Neural cell (in vitro differentiated cells): ENCODE measurements around the gene NFIA. TPM values are rescaled to one million over a fixed set of nuclear protein-coding genes. Genes with fewer than 3 reads are reported as not detected.

ENCODE experiments used
- H2AFZ ChIP-seq: fragments of 200-600, 300-800 bp; sonication (generic), shearing (Covaris generic); 2 replicates; pipeline ENCODE4 v1.6.0; 2014; ENCODE audit warnings: low read depth, mild to moderate bottlenecking, antibody characterized with exemption, low read length, moderate library complexity
- H3F3A ChIP-seq: fragments of 200-600 bp; shearing (Covaris generic); 2 replicates; pipeline ENCODE4 v1.6.1; 2016; ENCODE audit warnings: mild to moderate bottlenecking, moderate library complexity, mixed read lengths, antibody characterized with exemption, low read length; ENCODE audit not compliant: insufficient read depth, poor library complexity, severe bottlenecking
- H3K27ac ChIP-seq: fragments of 200-600, 300-800 bp; sonication (generic), shearing (Covaris generic); 2 replicates; pipeline ENCODE4 v1.5.1; 2014; ENCODE audit warnings: mild to moderate bottlenecking, low read length, moderate library complexity
- H3K27me3 ChIP-seq: fragments of 300-800, 200-600 bp; sonication (generic), shearing (Covaris generic); 2 replicates; pipeline ENCODE4 v1.6.0; 2014; ENCODE audit warnings: mild to moderate bottlenecking, low read depth, low read length, moderate library complexity; ENCODE audit not compliant: insufficient read depth
- H3K36me3 ChIP-seq: fragments of 300-800, 200-600 bp; sonication (generic), shearing (Covaris generic); 2 replicates; pipeline ENCODE4 v1.5.1; 2014; ENCODE audit warnings: mild to moderate bottlenecking, antibody characterized with exemption, low read length, moderate library complexity; ENCODE audit not compliant: insufficient read depth
- H3K4me2 ChIP-seq: fragments of 300-800, 200-600 bp; sonication (generic), shearing (Covaris generic); 2 replicates; pipeline ENCODE4 v1.6.0; 2014; ENCODE audit warnings: mild to moderate bottlenecking, low read length
- H3K4me3 ChIP-seq: fragments of 300-800, 200-600 bp; sonication (generic), shearing (Covaris generic); 2 replicates; pipeline ENCODE4 v1.5.1; 2014; ENCODE audit warnings: mild to moderate bottlenecking, low read length, moderate library complexity
- H3K79me2 ChIP-seq: fragments of 200-600 bp; shearing (Covaris generic); replicated peaks from 2 replicates; pipeline ENCODE4 v1.6.0; 2014; ENCODE audit warnings: mild to moderate bottlenecking, low read length, moderate library complexity; ENCODE audit not compliant: insufficient read depth
- H3K9ac ChIP-seq: fragments of 300-800, 200-600 bp; sonication (generic), shearing (Covaris generic); 2 replicates; pipeline ENCODE4 v1.6.1; 2016; ENCODE audit warnings: mild to moderate bottlenecking, low read length, mixed read lengths
- H3K9me2 ChIP-seq: fragments of 200-600 bp; shearing (Covaris generic); 2 replicates; pipeline ENCODE4 v1.6.1; 2016; ENCODE audit warnings: mild to moderate bottlenecking, low read length, mixed read lengths; ENCODE audit not compliant: insufficient read depth
- H3K9me3 ChIP-seq: fragments of 200-600, 300-800 bp; sonication (generic), shearing (Covaris generic); 2 replicates; pipeline ENCODE4 v1.6.1; 2016; ENCODE audit warnings: mild to moderate bottlenecking, mixed run types, low read length, moderate library complexity, mixed read lengths
- H4K20me1 ChIP-seq: fragments of 200-600 bp; shearing (Covaris generic); 2 replicates; pipeline ENCODE4 v1.6.1; 2016; ENCODE audit warnings: mild to moderate bottlenecking, mixed run types; ENCODE audit not compliant: insufficient read depth
- EP300 ChIP-seq: fragments of 450-650 bp; conservative IDR thresholded peaks from 2 replicates; pipeline ENCODE4 v1.6.1; 2014; ENCODE audit warnings: antibody characterized with exemption, mild to moderate bottlenecking, moderate library complexity; ENCODE audit not compliant: poor library complexity, severe bottlenecking
- EZH2 ChIP-seq: fragments of 200-600, 300-800 bp; shearing (Covaris generic), sonication (generic); IDR thresholded peaks from 2 replicates; pipeline ENCODE4 v1.6.1; 2014; ENCODE audit warnings: antibody characterized with exemption, low read length, borderline replicate concordance, mild to moderate bottlenecking; ENCODE audit not compliant: insufficient read depth, poor library complexity, severe bottlenecking
- MXI1 ChIP-seq: fragments of 450-650 bp; conservative IDR thresholded peaks from 2 replicates; pipeline ENCODE4 v1.6.1; 2014; ENCODE audit warnings: antibody characterized with exemption, mild to moderate bottlenecking; ENCODE audit not compliant: poor library complexity, severe bottlenecking
- POLR2AphosphoS5 ChIP-seq: IDR thresholded peaks from 2 replicates; pipeline ENCODE4 v1.6.1; 2012
- RAD21 ChIP-seq: fragments of 450-650 bp; conservative IDR thresholded peaks from 2 replicates; pipeline ENCODE4 v1.6.1; 2014; ENCODE audit warnings: antibody characterized with exemption, mild to moderate bottlenecking, moderate library complexity
- REST ChIP-seq: IDR thresholded peaks from 2 replicates; pipeline ENCODE4 v1.6.1; 2012; ENCODE audit warnings: borderline replicate concordance
- SMC3 ChIP-seq: fragments of 450-650 bp; conservative IDR thresholded peaks from 2 replicates; pipeline ENCODE4 v1.6.1; 2014; ENCODE audit warnings: antibody characterized with exemption, mild to moderate bottlenecking, moderate library complexity; ENCODE audit not compliant: poor library complexity
- TAF1 ChIP-seq: IDR thresholded peaks from 2 replicates; pipeline ENCODE4 v1.6.1; 2012; ENCODE audit warnings: low read depth
- polyA plus RNA-seq: library from polyadenylated mRNA; depleted of rRNA; stranded (reverse); fragments of >200 nt; gene quantifications from 2 replicates; pipeline ENCODE4 v1.2.3, GENCODE V29; 2014
- TF ChIP-seq, protein P1 (sequence below): fragments of 450-650 bp; IDR thresholded peaks from 2 replicates; pipeline ENCODE4 v1.5.1; 2014; ENCODE audit warnings: antibody characterized with exemption, mild to moderate bottlenecking, moderate library complexity; ENCODE audit not compliant: poor library complexity, severe bottlenecking

The NFIA gene
- polyA plus RNA-seq, 1 donor from 2014 or later, result 0.47 TPM

DNA sequence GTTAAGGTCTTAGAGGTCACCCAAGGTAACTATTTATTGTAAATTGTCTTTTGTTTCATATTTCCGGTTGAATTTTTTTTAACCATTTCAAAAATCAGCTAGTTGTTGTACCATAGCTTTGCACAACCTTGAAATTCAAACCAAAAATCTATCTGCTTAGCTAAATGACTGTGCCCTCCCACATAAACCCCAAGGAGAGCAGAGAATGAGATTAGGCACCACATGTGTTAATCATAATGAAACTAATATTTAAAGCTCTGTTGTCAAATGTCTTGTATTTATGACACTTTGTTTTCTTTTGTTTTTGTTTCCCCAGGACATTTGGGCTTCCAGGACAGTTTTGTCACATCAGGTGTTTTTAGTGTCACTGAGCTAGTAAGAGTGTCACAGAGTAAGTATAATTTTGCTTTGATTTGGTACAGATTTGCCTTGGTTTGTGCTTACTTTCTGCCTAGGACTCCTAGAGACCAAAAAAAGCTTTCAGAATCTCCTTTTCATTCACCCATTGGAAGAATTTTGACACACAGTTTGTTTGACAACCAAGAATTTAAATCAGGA is 249.9 kb downstream of the NFIA start:
- no peak overlapping the region for H3K9ac ChIP-seq
- H3K9me3 ChIP-seq, result no peaks in the 10 kb centered on the region
- H3K27ac ChIP-seq, result no peak overlapping the region
- TF ChIP-seq, protein P1, sequence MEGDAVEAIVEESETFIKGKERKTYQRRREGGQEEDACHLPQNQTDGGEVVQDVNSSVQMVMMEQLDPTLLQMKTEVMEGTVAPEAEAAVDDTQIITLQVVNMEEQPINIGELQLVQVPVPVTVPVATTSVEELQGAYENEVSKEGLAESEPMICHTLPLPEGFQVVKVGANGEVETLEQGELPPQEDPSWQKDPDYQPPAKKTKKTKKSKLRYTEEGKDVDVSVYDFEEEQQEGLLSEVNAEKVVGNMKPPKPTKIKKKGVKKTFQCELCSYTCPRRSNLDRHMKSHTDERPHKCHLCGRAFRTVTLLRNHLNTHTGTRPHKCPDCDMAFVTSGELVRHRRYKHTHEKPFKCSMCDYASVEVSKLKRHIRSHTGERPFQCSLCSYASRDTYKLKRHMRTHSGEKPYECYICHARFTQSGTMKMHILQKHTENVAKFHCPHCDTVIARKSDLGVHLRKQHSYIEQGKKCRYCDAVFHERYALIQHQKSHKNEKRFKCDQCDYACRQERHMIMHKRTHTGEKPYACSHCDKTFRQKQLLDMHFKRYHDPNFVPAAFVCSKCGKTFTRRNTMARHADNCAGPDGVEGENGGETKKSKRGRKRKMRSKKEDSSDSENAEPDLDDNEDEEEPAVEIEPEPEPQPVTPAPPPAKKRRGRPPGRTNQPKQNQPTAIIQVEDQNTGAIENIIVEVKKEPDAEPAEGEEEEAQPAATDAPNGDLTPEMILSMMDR, result no peak
- TF ChIP-seq RAD21 (no peak), POLR2AphosphoS5 (no peak), EP300 (no peak), TAF1 (no peak), EZH2 (no peak), MXI1 (no peak), SMC3 (no peak), REST (no peak)
- no peak overlapping the region for H3K4me3 ChIP-seq
- no peaks in the 10 kb centered on the region for H4K20me1 ChIP-seq
- H3K4me2 ChIP-seq, result no peak overlapping the region
- H3K79me2 ChIP-seq, result no peaks in the 10 kb centered on the region
- H3K9me2 ChIP-seq, result no peaks in the 10 kb centered on the region
- H2AFZ ChIP-seq, result no peak overlapping the region
- H3K36me3 ChIP-seq, result no peaks in the 10 kb centered on the region
- H3F3A ChIP-seq, result no peaks in the 10 kb centered on the region
- H3K27me3 ChIP-seq, result no peaks in the 10 kb centered on the region

- Histone ChIP-seq H3K36me3 (no peaks in the 10 kb centered on the region), H3K9me3 (no peaks in the 10 kb centered on the region), H3K4me3 (no peak overlapping the region), H2AFZ (no peak overlapping the region), H3K27me3 (no peaks in the 10 kb centered on the region), H3F3A (no peaks in the 10 kb centered on the region), H3K9ac (no peak overlapping the region), H4K20me1 (no peaks in the 10 kb centered on the region), H3K79me2 (no peaks in the 10 kb centered on the region), H3K4me2 (no peak overlapping the region), H3K9me2 (no peaks in the 10 kb centered on the region), H3K27ac (no peak overlapping the region)
- TF ChIP-seq EZH2, result no peak
- TF ChIP-seq TAF1, result no peak
- TF ChIP-seq POLR2AphosphoS5, result no peak
- no peak for TF ChIP-seq EP300
- TF ChIP-seq SMC3, result no peak
- TF ChIP-seq REST, result no peak
- TF ChIP-seq, protein P1, result no peak
- TF ChIP-seq RAD21, result no peak
- TF ChIP-seq MXI1, result no peak
These were observed 250.4 kb downstream of the NFIA start for GRCh38 chr1:61332796-61333195.
